ENCODE measurements around the gene SNAPC5. TPM values are rescaled to one million over a fixed set of nuclear protein-coding genes. Genes with fewer than 3 reads are reported as not detected.

Gene SNAPC5
- total RNA-seq, 1 donor from 2014 or later = 26.2 TPM

DNA sequence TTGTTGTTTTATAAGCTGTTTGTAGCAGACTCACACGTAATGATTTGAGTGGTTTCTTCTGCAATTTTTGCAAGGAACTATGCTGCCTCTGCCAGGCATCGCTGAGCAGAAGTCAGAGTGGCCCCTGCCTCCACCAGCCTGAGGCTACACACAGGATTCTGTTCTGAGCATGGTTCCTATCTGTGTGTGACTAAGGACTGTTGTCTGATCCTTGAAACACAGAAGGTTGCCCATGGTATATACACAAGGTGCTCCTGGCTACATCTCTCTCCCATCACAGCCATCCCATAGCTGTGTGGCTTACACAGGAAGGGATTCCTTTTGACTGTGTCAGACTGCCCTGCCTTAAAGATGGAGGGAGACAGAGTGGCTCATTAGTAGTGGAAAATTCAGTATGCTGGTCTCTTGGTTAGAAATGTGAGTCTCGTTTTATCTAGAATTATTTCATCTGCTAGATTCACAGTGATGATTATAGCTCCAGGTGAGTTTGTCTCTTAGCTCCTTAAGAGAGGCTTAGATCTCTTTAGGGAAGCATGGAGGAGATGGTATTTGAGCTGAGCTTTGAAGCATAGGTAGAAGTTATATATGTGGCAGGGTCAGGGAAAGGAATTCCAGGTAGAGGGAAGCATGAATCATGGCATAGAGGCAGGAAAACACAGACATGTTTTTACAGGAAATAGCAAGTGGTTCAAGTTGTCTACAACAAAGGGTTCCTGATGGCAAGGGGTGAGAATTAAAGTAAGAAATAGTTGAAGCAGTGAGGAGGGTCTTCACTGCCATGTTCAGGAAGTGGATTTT, 37.5 kb downstream of the SNAPC5 start:
- TF ChIP-seq, protein P1, sequence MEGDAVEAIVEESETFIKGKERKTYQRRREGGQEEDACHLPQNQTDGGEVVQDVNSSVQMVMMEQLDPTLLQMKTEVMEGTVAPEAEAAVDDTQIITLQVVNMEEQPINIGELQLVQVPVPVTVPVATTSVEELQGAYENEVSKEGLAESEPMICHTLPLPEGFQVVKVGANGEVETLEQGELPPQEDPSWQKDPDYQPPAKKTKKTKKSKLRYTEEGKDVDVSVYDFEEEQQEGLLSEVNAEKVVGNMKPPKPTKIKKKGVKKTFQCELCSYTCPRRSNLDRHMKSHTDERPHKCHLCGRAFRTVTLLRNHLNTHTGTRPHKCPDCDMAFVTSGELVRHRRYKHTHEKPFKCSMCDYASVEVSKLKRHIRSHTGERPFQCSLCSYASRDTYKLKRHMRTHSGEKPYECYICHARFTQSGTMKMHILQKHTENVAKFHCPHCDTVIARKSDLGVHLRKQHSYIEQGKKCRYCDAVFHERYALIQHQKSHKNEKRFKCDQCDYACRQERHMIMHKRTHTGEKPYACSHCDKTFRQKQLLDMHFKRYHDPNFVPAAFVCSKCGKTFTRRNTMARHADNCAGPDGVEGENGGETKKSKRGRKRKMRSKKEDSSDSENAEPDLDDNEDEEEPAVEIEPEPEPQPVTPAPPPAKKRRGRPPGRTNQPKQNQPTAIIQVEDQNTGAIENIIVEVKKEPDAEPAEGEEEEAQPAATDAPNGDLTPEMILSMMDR (IDR thresholded peaks at IDR 0.05; ENCODE audit: insufficient read depth, low read length, poor library complexity, severe bottlenecking) = no peak
- H3K27me3 ChIP-seq (ENCODE audit: control insufficient read depth, insufficient read depth, low read length) = no peaks in the 10 kb centered on the region
- H3K36me3 ChIP-seq (ENCODE audit: control insufficient read depth, insufficient read depth, low read length) = peaks cover 2% of the 10 kb centered on the region
- no peak overlapping the region for H3K4me3 ChIP-seq (ENCODE audit: low read depth, low read length)
- peak; percentile 44 for DNase-seq (ENCODE audit: low read depth)

DNA sequence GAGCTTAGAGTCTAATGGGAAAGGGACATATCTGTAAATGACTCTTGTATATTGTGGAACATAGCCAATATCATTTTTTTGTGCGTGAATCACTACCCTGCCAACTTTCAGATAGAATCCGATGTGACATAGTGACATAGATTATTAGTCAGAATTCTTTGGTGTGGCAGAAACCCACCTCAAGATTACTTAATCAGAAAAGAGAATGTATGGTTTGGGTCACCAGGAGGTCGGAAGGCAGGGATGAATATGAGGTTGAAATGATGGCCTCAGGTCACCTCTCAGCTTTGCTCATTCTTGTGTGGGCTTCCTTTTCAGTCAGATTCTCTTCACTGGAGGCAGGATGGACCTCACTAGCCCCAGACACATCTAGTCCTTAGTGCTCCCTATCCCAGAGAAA, 41.4 kb downstream of the SNAPC5 start:
- no peak overlapping the region for H3K4me3 ChIP-seq (ENCODE audit: low read depth, low read length)
- H3K36me3 ChIP-seq (ENCODE audit: control insufficient read depth, insufficient read depth, low read length) = peaks cover 2% of the 10 kb centered on the region
- H3K27me3 ChIP-seq (ENCODE audit: control insufficient read depth, insufficient read depth, low read length) = no peaks in the 10 kb centered on the region
- TF ChIP-seq, protein P1 (IDR thresholded peaks at IDR 0.05; ENCODE audit: insufficient read depth, low read length, poor library complexity, severe bottlenecking) = no peak
- DNase-seq (ENCODE audit: low read depth) = no peak

DNA sequence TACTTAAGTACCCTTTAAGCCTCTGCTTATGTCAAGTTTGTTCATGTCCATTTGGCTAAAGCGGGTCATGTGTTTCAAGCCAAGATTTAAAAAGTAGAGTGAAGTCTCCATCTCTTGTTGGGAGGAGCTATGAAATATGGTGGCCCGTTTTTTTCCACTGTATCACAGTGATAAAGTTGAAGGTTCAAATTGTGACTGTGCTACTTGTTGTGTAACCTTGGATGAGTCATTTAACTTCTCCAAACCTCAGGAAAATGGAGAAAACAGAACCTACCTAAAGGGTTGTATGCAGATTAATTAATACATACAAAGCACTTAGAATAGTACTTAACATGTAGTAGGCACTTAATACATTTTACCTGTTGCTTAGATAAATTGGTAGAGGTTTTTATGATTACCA, 43.4 kb downstream of the SNAPC5 start:
- H3K27me3 ChIP-seq (ENCODE audit: control insufficient read depth, insufficient read depth, low read length) = no peaks in the 10 kb centered on the region
- no peak overlapping the region for H3K4me3 ChIP-seq (ENCODE audit: low read depth, low read length)
- TF ChIP-seq, protein P1 (IDR thresholded peaks at IDR 0.05; ENCODE audit: insufficient read depth, low read length, poor library complexity, severe bottlenecking) = no peak
- H3K36me3 ChIP-seq (ENCODE audit: control insufficient read depth, insufficient read depth, low read length) = no peaks in the 10 kb centered on the region
- DNase-seq (ENCODE audit: low read depth) = no peak

DNA sequence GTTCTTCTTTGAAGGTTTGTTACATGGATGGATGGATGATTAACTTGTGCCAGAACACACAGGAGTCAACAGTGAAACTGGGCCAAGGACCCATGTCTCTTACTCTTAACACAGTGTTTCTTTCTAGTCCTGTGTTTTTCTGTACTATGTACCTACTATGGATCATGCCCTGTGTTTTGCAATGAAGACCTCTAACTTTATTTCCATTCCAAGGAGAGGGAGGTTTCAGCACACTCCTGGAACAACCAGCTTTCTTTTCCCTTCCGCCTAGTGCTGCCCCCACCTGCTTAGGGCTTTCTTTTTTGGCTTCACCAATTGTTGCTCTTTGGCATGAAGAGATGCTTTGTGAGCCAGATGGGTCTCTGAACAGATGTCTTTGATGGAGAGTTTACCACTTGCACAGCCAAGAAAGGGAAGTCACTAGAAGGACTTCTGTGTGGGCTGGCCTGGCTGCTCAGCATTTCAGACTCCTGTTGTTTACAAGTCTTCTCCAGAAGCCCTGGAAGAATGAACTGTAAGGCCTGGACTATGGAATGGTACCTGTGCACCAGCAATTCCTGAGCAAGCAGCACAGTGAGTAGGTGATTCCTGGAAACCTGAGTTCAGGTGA, 44.5 kb downstream of the SNAPC5 start:
- Histone ChIP-seq H3K4me3 (ENCODE audit: low read depth, low read length) (no peak overlapping the region), H3K36me3 (ENCODE audit: control insufficient read depth, insufficient read depth, low read length) (no peaks in the 10 kb centered on the region), H3K27me3 (ENCODE audit: control insufficient read depth, insufficient read depth, low read length) (no peaks in the 10 kb centered on the region)
- no peak for DNase-seq (ENCODE audit: low read depth)
- TF ChIP-seq, protein P1 (IDR thresholded peaks at IDR 0.05; ENCODE audit: insufficient read depth, low read length, poor library complexity, severe bottlenecking) = no peak

DNA sequence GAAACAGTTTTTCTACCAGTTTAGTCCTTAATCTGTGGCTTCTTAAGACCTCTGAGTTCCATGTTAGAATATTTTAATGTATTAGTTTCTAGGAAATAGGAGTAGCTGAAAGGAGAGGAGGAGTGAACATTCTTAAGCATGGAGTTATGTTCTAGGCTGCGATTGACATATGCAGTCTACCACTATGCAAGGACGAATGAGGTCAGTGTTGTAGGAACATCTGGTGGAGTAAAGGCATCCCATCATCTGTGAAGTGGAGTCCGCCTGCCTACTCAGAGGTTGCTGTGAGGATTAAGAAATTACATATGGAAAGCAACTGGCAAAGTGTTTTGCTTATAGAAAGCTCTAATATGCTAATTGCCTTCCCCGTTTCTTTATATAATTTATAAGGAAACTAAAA, 45.1 kb downstream of the SNAPC5 start:
- no peak for DNase-seq (ENCODE audit: low read depth)
- Histone ChIP-seq H3K27me3 (ENCODE audit: control insufficient read depth, insufficient read depth, low read length) (no peaks in the 10 kb centered on the region), H3K36me3 (ENCODE audit: control insufficient read depth, insufficient read depth, low read length) (no peaks in the 10 kb centered on the region), H3K4me3 (ENCODE audit: low read depth, low read length) (no peak overlapping the region)
- TF ChIP-seq, protein P1 (IDR thresholded peaks at IDR 0.05; ENCODE audit: insufficient read depth, low read length, poor library complexity, severe bottlenecking) = no peak

Other genes with a start within 250 kb of the SNAPC5 start
- 0.55 and 0.63 TPM in 2 replicates for gene MEGF11, start 244.0 kb downstream of the SNAPC5 start, total RNA-seq
- gene DIS3L, start 204.2 kb downstream of the SNAPC5 start, total RNA-seq = 7.7 and 12.4 TPM in 2 replicates
- gene TIPIN, start 141.1 kb downstream of the SNAPC5 start, total RNA-seq = 9.8 and 9.9 TPM in 2 replicates
- gene MAP2K1, start 110.8 kb downstream of the SNAPC5 start, total RNA-seq = 51.9 and 62.0 TPM in 2 replicates
- gene RPL4, start 7.1 kb upstream of the SNAPC5 start, total RNA-seq = 6,900 and 7,468 TPM in 2 replicates
- gene ZWILCH, start 7.6 kb upstream of the SNAPC5 start, total RNA-seq = 11.2 and 11.6 TPM in 2 replicates
- gene LCTL, start 68.2 kb upstream of the SNAPC5 start, total RNA-seq = 0.68 TPM in 1 of 2 replicates, not detected in the other
- gene SMAD6, start 204.5 kb upstream of the SNAPC5 start, total RNA-seq = 8.3 and 9.0 TPM in 2 replicates

Data from kidney epithelial cell (primary cell).